Posterior cingulate gyrus (tissue), 11 donors: ENCODE data around the gene MTCL3.
"Not testable (repeated sequence)": the region's sequence is repeated elsewhere in the genome, so short reads cannot be mapped to it uniquely, and the experiment has no call there.

Experiments
- DNase-seq, 10 donors: peaks; one replicate each; pipeline versions ENCODE4 v3.0.0 to v3.0.0-alpha.2; 2020 to 2021; ENCODE audit warnings: mixed read lengths in 3 of 10
- intact Hi-C: fragments of 100-400 bp; cut with DNase I; formaldehyde crosslinking; loops from one replicate; pipeline ENCODE4 v1.15.1; 2023

The MTCL3 gene

DNA sequence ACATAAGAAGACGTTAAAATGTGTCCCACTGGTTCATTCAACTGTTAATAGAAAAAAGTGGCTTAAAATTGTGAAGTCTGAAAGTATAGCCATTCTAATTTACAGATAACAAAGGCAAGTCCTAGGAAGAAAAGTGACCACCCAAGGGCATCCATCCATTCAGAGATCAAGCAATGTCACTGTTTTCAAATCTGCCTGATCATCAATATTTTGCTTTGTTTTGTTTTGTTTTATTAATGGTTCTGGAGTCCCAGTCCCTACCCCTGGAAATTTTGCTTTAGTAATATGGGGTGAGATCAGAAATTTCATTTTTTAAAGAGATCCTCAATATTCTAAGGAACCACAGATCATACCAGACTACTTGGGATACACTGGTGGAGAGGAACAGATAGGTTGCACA, 77.3 kb downstream of the MTCL3 start:
- intact Hi-C loops, result no loop called here
- no peak for DNase-seq

DNA sequence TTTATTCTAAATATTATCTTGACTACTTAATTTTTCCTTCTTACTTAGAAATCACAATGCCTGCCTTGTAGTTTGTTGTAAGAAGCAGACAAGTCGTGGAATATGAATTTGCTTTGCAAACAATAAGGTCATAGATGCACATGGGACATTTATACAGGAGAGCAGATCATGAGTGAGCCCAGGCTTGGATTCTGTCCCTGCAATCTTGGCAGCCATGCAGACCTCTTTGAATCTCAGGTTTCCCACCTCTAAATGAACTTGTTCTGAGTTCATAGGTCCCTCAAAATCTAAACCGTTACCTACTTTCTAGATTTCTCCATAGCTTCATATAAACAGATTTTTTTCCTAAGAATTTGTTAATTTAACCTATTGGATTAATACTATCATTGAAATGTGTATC, 79.4 kb downstream of the MTCL3 start:
- intact Hi-C loops, result no loop called here
- no peak for DNase-seq

DNA sequence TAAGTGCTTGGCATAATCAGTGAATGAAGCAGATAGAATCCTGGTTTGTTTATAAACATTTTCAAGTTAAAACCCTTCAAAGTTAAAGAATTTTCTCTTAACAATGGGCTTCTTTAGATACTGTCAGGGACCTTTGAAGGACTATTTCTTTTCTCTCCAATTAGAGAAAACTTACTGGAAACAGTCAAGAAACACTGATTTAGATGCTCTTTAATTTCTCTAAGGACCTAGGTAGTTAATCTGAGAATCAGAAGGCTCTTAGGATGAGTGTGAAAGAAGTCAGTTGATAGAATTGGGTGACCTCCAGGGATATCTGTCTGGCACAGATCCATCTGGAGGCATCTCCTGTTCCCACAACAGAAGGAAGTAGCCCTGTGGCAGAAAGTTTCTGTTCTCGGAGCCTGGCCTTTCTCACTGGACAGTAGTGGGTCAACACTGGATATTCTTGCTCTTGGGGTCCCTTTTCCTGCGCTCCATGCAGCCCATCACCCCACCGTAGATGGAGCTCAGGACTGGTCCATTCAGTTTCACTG, 82.5 kb downstream of the MTCL3 start:
- no peak for DNase-seq
- intact Hi-C loops, result no loop called here

DNA sequence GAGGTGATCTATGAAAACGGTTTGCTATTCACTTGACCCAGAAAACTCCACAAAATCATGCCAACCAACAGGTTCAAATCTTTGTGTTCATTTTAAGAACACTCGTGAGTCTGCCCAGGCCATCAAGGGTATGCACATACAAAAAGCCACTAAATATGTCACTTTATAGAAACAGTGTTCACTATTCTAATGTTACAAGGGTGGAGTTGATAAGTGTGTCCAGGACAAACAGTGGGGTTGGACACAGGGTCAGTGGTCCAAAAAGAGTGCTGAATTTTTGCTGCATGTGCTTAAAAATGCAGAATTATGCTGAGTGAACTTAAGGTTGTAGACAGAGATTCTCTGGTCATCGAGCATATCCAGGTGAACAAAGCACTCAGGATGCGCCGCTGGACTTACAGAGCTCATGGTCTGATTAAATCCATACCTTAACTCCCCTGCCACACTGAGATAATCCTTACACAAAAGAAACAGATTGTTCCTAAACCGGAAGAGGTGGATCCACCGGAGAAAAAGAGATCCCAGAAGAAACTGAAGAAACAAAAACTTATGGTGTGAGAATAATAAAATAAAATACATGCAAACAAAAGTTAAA, 83.4 kb downstream of the MTCL3 start:
- DNase-seq, result no peak
- intact Hi-C loops, result loop anchor here (2.0 kb wide), 1 partner anchor 75 kb away; no protein-coding TSS in a partner anchor

DNA sequence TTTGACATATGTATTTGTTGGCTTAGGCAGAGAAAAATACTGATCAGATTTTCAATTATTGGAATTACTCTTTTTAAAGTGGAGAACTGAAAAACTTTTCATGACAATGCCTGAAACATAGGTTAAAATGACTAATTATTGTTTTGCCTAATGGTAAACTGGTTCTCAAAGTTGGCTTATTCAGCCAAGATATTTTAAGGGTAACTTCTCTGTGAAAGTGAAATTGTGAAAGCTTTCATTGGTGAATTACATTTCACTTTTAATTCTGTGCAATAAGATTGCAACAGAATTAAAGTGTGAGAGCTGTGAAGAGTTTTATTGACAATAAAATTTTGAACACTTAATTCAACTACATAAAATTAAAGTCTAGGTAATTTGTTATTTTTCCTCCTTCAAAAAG, 84.5 kb downstream of the MTCL3 start:
- no peak for DNase-seq
- intact Hi-C loops, result loop anchor here (2.0 kb wide), 1 partner anchor 74 kb away; no protein-coding TSS in a partner anchor

DNA sequence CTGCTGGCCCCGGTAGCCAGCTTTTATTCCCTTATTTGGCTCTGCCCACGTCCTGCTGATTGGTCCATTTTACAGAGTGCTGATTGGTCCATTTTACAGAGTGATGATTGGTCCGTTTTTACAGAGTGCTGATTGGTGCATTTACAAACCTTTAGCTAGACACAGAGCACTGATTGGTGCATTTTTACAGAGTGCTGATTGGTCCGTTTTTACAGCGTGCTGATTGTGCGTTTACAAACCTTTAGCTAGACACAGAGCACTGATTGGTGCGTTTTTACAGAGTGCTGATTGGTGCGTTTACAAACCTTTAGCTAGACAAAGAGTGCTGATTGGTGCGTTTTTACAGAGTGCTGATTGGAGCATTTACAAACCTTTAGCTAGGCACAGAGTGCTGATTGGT, 90.6 kb downstream of the MTCL3 start:
- intact Hi-C loops, result not testable (repeated sequence)

DNA sequence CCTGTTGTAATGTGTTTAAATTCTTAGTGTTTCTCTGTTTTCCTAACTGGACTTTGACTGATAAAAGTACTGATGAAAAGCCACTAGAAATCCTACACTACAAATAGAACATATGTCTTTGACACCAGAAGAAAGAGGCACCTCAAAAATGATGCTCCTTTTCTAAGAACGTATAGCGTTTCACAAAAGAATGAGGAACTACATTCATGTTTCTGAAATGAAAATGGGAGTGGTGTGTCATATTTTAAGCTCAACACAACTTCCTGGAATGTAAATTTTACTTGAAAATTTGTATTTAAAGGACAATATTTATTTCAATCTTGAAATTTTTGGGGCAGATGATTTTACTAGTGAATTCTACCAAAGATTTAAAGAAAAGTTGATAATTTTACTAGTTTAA, 95.2 kb downstream of the MTCL3 start:
- DNase-seq, result no peak
- intact Hi-C loops, result loop anchor here (5.0 kb wide), 1 partner anchor 82 kb away; the partner anchor contains the start of gene ECHDC1

More for the DNA sequence above, 90.6 kb downstream of the MTCL3 start:
- not testable (repeated sequence) for DNase-seq
